ENCODE measurements around the gene KPNA2.
"Not testable (repeated sequence)": the region's sequence is repeated elsewhere in the genome, so short reads cannot be mapped to it uniquely, and the experiment has no call there.

KPNA2 gene

GRCh38 chr17:68020409-68020756, 15.2 kb upstream of the KPNA2 start:
- peak in 1 of 3 experiments; percentile 89 for DNase-seq

- DNase-seq: not testable (repeated sequence)
Observed at GRCh38 chr17:68020791-68021190, 14.7 kb upstream of the KPNA2 start.

- DNase-seq: peak in 1 of 3 experiments; percentile 25
Observed at GRCh38 chr17:68021963-68022362, 13.6 kb upstream of the KPNA2 start.

- DNase-seq: not testable (repeated sequence)
Observed at GRCh38 chr17:68022547-68022946, 13.0 kb upstream of the KPNA2 start.

- peak in 1 of 3 experiments; percentile 23 for DNase-seq
Observed at GRCh38 chr17:68029512-68030215, 5.9 kb upstream of the KPNA2 start.

- DNase-seq: peak in 1 of 3 experiments; percentile 14
Observed at GRCh38 chr17:68033636-68034451, 1.7 kb upstream of the KPNA2 start.

- DNase-seq: no peak
Observed at GRCh38 chr17:68034452-68034776, 1.1 kb upstream of the KPNA2 start.

GRCh38 chr17:68035131-68035522, 408 bp upstream of the KPNA2 start:
- DNase-seq: peak in 2 of 3 experiments; percentile 98

- no peak for DNase-seq
Observed at GRCh38 chr17:68036304-68037147, 991 bp downstream of the KPNA2 start.

GRCh38 chr17:68047153-68047846, 11.8 kb downstream of the KPNA2 start:
- no peak for DNase-seq

- DNase-seq: not testable (repeated sequence)
Observed at GRCh38 chr17:68047890-68048542, 12.5 kb downstream of the KPNA2 start.

- no peak for DNase-seq
Observed at GRCh38 chr17:68048996-68049395, 13.5 kb downstream of the KPNA2 start.

- DNase-seq: not testable (repeated sequence)
Observed at GRCh38 chr17:68049812-68050437, 14.4 kb downstream of the KPNA2 start.

GRCh38 chr17:68051321-68052312, 16.1 kb downstream of the KPNA2 start:
- DNase-seq: not testable (repeated sequence)

- no peak for DNase-seq
Observed at GRCh38 chr17:68052810-68053209, 17.3 kb downstream of the KPNA2 start.

- DNase-seq: no peak
Observed at GRCh38 chr17:68053231-68054013, 17.9 kb downstream of the KPNA2 start.

GRCh38 chr17:68054296-68054900, 18.9 kb downstream of the KPNA2 start:
- DNase-seq: no peak

GRCh38 chr17:68057531-68057952, 22.0 kb downstream of the KPNA2 start:
- peak in 1 of 3 experiments; percentile 13 for DNase-seq

GRCh38 chr17:68060336-68060735, 24.8 kb downstream of the KPNA2 start:
- DNase-seq: no peak

Data from NCI-H1417 (cell line).